PFSK-1 (cell line): ENCODE results near the gene PGF.

Source experiments
- FOXP2 ChIP-seq: optimal IDR thresholded peaks from 2 replicates; pipeline ENCODE3; 2011; ENCODE audit warnings: borderline replicate concordance, control low read depth, inconsistent platforms; ENCODE audit not compliant: insufficient read depth; ENCODE audit errors: extremely low read length, extremely low read depth
- POLR2AphosphoS5 ChIP-seq: IDR thresholded peaks from 2 replicates; pipeline ENCODE4 v1.6.1; 2012; ENCODE audit warnings: low read depth, mild to moderate bottlenecking, control low read depth, low read length, moderate library complexity
- SIN3A ChIP-seq: IDR thresholded peaks from 2 replicates; pipeline ENCODE4 v1.6.1; 2012; ENCODE audit warnings: mild to moderate bottlenecking, low read length, moderate library complexity, borderline replicate concordance; ENCODE audit not compliant: insufficient read depth
- TAF1 ChIP-seq: IDR thresholded peaks from 2 replicates; pipeline ENCODE4 v1.6.1; 2012; ENCODE audit warnings: low read length, control low read depth, borderline replicate concordance; ENCODE audit not compliant: insufficient read depth
- TF ChIP-seq, protein P1 (sequence below), 2 experiments: IDR thresholded peaks; 2 replicates each; pipeline versions ENCODE4 v1.6.1 to v1.8.0; 2011 to 2012; ENCODE audit warnings: low read depth in 2 of 2, low read length in 2 of 2, control low read depth in 1 of 2, inconsistent platforms in 1 of 2, mild to moderate bottlenecking in 1 of 2, moderate library complexity in 1 of 2; ENCODE audit not compliant: insufficient read depth in 1 of 2

DNA sequence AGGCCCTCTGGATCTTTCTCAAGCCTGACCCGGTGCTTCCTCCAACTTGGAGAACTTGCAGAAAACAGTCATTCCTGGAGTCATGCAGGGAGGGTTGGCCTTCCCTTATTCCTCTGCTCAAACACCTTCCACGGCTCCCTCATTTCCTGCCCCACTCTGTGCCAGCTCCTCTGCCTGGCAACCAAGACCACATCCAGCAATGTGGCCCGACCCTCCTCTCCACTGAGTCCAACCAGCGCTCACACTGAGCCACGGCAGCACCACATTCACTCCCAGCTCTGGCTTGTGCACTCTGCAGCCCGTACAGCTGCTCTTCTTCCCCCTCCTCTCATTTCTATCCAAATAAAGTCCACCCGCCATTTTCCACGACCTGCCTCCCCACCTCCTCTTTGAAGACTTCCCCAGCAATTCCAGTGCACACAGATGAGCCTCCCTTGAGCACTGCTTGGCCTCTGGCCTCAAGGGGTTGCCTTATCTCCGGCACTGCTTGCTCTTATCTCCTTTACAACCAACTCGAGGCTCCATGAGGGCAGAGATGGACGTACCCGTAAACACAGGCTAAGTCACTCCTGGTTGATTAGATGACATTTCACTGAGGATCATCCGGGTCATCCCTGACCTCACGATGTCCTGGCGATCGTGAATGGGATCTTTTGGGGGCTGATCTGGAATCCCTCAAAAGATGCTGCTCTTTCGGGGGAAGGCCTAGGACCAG is 5.4 kb downstream of the PGF start:
- TF ChIP-seq POLR2AphosphoS5 (no peak), TAF1 (no peak), SIN3A (no peak), FOXP2 (no peak)
- TF ChIP-seq, protein P1, sequence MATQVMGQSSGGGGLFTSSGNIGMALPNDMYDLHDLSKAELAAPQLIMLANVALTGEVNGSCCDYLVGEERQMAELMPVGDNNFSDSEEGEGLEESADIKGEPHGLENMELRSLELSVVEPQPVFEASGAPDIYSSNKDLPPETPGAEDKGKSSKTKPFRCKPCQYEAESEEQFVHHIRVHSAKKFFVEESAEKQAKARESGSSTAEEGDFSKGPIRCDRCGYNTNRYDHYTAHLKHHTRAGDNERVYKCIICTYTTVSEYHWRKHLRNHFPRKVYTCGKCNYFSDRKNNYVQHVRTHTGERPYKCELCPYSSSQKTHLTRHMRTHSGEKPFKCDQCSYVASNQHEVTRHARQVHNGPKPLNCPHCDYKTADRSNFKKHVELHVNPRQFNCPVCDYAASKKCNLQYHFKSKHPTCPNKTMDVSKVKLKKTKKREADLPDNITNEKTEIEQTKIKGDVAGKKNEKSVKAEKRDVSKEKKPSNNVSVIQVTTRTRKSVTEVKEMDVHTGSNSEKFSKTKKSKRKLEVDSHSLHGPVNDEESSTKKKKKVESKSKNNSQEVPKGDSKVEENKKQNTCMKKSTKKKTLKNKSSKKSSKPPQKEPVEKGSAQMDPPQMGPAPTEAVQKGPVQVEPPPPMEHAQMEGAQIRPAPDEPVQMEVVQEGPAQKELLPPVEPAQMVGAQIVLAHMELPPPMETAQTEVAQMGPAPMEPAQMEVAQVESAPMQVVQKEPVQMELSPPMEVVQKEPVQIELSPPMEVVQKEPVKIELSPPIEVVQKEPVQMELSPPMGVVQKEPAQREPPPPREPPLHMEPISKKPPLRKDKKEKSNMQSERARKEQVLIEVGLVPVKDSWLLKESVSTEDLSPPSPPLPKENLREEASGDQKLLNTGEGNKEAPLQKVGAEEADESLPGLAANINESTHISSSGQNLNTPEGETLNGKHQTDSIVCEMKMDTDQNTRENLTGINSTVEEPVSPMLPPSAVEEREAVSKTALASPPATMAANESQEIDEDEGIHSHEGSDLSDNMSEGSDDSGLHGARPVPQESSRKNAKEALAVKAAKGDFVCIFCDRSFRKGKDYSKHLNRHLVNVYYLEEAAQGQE (IDR thresholded peaks at IDR 0.05; ENCODE audit: insufficient read depth in 1 of 2, low read depth in 2 of 2, low read length in 2 of 2) = no peak
